HG02870 (cell line): ENCODE data around the gene CDC42BPG.

Experiments
- ATAC-seq: cut with Tn5 transposase; IDR thresholded peaks from one replicate; pipeline ENCODE4 v1.9.1; 2021; ENCODE audit warnings: mild to moderate bottlenecking, moderate library complexity; ENCODE audit not compliant: unreplicated experiment

CDC42BPG gene

DNA sequence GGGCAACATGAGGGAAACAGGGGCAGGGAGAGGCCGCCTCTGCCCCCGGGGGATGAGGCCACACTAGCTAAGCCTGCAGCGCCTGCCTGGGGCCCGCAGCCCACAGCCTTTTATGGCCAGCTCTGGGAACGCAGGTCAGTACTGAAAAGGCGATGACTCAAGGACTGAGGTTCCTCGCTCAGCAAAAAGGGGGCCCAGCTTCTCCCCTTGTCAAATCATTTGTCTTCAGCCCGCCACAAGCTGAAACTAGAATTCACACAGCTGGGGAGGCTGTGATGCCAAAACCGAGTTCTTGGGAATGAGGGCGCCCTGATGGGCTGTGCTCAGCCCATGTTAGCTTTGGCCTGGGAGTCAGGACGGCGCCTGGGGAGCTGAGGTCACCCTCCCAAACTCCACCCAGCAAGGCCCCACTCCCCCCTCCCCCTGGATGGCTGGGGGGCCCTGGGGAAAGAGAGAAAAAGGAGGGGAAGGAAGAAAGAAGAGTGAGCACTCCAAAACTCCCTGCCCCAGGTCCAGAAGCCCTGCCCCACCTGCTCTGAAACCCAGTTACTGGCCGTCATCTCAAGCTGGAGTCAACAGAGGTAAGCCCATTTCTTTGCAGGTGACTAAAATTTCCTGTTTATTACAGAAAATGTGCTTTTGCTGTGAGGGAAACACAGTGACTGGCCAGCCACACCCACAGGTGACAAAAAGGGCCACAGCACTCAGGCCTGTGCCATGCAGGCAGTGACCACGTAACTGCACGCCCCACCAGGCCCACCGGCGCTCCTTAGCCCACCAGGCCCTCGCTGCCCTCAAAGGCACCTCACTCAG lies 20.2 kb upstream of the CDC42BPG start:
- ATAC-seq, result no peak

- ATAC-seq, result no peak
Observed at GRCh38 chr11:64864135-64864472, 19.7 kb upstream of the CDC42BPG start.

GRCh38 chr11:64863391-64864060 lies 19.1 kb upstream of the CDC42BPG start:
- ATAC-seq, result no peak

DNA sequence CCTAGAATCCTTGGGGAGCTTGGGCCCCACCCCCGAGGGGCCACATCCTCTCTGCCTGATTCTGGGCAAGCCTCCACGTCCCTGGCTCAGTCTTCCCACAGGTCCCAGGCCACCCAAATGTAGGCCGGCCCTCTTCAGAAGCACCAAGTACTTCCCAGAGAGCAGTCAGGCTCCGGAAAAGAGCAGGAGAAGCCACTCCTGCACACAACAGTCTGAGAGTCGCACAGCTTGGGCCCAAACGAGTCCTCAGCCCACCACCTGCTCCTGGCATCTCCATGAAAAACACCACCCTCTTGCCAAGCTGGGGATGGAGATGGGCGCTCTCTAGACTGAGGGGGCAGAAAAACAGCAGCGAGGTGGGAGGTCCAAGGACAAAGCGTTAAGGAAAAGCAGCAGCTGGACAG lies 18.5 kb upstream of the CDC42BPG start:
- ATAC-seq, result no peak

DNA sequence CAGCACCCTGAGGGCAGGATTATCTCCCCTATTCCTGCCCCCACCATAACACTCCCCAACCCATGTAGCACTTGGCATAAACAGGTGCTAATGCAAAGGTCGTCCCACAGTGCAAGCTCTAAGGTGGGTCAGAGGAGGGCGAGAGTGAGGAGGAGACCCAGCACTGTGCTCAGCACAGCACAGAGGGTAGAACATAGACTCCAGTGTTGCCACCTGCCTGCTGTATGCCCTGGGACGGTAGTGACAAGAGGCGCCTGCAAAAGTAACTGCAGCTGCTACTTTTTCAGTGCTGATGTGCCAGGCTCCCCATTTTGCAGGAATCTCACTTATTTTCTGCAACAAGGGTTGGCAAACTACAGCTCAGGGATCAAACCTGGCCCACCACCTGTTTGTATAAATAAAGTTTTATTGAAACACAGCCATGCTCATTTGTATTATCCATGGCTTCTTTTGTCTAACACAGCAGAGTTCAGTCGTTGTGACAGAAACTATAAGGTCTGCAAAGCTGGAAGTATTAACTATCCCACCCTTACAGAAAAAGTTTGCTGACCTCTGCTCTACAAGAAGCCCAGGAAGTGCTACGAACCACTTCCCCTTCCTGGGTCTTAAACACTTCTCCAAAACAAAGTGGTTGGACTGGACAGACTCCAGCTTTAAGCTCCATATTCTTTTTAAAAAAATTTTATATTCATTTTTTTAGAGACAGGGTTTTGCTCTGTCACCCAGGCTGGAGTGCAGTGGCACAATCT lies 16.9 kb upstream of the CDC42BPG start:
- ATAC-seq, result no peak

DNA sequence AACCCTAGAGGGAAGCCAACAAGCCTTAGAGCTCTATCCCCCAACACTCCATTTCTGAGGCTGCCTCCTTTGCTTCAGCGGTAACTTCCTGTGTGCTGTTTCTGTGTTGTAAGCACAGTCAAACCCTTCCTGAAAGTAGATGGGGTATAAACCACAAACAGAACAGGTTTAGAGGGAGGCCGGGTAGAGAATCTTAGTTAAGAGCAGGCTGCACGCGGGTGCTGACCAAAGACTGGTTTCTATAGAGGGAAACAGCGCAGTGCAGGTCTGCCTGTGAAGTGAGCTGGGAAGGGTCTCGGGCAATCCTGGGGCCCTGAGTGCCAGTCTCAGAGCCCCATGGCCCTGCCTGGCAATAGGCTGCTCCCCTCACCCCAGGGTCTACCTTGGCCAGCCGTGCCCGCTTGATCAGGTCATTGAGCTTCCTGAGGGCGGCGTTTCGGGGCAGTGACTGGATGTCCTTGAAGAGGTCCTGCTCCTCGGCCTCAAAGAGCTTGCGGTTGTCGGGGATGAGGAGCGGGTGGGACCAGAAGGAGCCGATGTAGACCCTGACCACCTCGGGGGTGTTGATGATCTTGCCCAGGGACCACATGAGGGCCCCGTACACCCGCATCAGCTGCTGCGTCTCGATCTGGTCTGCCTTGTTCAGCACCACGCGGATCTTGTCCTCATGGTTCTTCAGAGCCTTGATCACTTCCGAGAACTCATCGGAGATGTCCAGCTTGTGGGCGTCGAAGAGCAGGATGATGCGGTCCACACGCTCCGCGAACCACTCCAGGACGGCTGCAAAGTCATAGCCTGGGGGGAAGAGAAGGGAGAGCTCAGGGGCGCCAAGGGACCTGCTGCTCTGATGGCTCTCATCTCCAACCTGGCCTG lies 15.3 kb upstream of the CDC42BPG start:
- ATAC-seq, result peak; percentile 62

DNA sequence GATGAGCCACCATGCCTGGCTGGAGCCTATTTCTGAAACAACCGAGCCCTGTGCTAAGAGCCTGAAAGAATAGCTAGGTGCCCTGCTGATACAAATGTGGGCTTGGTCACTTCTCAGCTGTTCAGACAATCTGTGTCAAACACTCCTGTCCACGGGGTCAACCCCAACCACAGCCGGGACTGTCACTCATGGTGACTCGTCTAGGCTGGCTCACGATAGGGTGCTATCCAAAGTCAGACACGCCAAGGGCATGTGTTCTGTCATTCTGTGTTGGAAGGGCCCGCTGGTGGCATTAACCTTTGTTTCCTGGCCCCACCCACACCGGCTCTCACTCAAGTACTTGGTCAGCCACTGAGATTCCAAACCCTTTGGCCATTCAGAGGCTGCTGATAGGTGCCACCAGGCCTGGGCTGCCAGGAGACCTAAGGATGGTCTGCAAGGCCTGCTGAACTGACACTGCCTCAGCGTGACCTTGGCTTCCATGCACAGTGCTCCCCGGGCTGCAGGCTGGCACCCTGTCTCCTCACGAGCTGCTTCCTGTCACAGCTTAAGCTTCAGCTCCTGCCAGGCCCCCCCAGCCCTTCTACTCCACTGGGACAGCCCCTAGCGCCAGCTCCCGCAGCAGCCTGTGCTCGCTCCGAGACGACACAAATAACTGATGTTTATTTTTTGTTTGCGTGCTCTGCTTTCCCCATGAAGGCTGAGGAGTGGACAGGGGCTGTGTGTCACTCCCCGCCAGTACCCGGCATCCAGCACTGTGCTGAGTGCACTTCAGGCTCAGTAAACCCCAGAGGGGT lies 14.2 kb upstream of the CDC42BPG start:
- peak; percentile 7 for ATAC-seq

- ATAC-seq, result no peak
Observed at GRCh38 chr11:64857485-64857884, 13.0 kb upstream of the CDC42BPG start.

GRCh38 chr11:64856382-64857227 lies 12.2 kb upstream of the CDC42BPG start:
- ATAC-seq, result no peak

GRCh38 chr11:64855596-64856304 lies 11.3 kb upstream of the CDC42BPG start:
- ATAC-seq, result no peak

DNA sequence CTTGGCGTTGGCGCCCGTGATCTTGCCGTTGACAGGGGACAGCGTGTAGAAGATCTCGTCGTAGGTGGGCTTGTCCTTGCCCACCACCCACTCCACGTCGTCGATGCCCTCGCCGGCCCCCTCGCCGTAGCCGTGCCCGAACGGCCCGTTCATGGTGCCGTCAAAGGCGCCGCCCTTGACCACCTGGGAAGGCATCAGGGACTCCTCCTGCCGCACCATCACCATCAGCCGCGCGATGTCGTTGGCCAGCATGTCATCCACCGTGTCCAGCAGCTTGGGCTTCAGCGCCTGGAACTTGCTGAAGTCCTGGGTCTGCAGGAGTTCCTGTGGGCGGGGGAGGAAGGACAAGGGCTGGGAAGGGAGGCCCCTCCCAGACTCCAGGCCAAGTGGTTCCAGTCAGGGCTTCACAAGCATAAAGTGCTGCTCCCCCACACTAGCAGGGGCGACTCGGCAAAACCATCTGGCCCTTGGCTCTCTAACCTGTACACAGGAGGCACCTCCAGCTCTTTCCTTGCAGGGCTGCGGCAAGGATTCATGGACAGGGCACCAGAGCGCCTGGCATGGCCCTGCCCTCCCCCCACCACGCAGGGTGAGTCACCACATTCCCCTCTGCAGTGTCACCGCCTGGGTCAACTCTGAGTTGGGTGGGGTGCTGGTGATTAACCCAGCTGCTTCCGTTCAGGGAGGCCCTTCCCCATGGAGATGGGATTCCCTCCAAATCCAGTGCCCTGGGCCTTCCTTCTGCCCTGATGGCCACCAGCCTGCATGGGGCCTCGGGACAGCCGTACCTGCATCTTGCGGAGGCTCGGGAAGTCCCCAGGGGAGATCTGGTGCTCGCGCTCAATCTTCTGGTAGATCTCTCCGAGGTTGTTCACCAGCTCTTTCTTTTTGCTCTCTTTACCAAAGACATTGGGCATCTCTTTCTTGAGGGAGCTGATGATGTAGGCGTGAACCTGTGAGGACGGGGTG lies 10.4 kb upstream of the CDC42BPG start:
- no peak for ATAC-seq

DNA sequence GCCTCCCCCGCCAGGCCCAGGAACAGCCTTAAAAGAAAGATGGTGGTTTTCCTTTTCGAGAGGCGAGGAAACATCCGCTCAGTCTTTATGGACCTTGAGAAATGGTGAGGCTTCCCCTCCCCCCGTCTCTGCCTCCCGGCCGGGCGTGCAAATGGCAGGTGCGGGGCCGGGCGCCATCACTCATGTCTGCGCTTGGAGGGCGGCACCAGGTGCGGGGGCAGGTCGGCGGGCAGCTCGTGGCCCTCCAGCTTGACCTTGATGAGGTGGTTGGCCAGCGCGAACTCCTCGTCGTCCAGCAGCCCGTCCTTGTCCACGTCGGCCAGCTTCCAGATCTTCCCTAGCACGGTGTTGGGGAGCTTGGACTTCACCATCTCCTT lies 9.7 kb upstream of the CDC42BPG start:
- ATAC-seq, result no peak

DNA sequence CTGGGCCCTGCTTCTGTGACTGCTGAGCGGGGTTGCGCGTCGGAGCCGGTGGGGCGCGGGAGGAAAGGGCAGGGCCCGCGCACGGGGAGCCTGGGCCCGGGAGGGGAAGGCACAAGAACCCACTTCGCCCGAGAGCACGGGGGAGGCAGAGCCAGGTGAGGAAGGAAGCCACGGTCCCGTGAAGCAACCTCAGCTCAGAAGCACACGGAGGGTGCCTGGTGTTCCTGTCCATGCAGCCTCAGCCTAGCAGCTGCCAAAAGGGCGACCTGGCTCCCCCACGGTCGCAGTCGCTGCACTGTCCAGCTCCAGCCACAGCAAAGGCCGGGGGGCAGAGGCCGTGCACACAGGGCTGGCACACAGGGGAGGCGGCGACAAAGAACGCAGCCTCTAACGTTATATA lies 9.3 kb upstream of the CDC42BPG start:
- ATAC-seq, result no peak

- ATAC-seq, result no peak
Observed at GRCh38 chr11:64852804-64853509, 8.5 kb upstream of the CDC42BPG start.

DNA sequence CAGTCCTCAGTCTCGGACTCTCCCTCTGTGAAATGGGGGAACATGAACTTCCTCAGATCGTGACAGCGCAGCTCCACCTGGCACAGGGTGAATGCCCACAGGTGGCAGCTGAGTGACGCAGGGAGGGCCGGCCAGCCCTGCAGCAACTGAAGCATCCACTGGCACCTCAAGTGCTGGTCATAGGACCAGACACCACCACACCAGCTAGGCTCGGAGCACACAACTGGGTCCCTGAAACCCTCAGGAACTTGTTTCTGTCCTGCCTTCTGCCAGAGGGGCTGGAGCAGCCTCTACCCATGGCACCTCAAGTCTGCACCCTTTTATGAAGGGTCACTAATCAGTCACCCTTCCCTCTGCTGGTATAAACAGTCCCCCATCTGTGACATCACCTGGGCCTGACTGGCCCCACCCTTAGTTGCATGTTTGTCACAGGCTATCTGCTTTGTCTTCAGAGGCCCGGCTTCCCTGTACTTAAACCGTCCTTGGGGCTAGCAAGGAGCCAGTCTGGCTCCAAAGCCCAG lies 7.4 kb upstream of the CDC42BPG start:
- no peak for ATAC-seq

- peak; percentile 46 for ATAC-seq
Observed at GRCh38 chr11:64850979-64851567, 6.6 kb upstream of the CDC42BPG start.
